GM20000 (cell line): Measurements from ENCODE around the gene RGS3.

Experiments
- DNase-seq: peaks from one replicate; pipeline ENCODE4 v3.0.0; 2012; ENCODE audit warnings: low spot score
- TF ChIP-seq, protein P1 (sequence below): IDR thresholded peaks from 2 replicates; pipeline ENCODE4 v1.5.1; 2012; ENCODE audit warnings: mild to moderate bottlenecking, control low read depth; ENCODE audit errors: extremely low read depth, missing control alignments

Gene RGS3

DNA sequence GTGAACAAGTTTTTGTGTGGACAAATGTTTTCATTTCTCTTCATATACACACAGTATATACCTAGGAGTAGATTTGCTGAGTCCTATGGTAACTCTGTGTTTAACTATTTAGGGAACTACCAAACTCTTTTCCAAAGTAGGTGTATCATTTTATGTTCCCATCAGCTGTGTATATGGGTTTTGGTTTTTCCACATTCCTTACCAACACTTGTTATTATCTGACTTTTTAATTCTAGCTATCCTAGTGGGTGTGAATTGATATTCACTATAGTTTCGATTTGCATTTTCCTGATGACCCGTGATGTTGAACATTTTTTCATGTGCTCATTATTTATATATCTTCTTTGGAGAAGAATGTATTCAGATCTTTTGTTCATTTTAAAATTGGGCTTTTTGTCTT, 3.7 kb downstream of the RGS3 start:
- DNase-seq = no peak
- TF ChIP-seq, protein P1, sequence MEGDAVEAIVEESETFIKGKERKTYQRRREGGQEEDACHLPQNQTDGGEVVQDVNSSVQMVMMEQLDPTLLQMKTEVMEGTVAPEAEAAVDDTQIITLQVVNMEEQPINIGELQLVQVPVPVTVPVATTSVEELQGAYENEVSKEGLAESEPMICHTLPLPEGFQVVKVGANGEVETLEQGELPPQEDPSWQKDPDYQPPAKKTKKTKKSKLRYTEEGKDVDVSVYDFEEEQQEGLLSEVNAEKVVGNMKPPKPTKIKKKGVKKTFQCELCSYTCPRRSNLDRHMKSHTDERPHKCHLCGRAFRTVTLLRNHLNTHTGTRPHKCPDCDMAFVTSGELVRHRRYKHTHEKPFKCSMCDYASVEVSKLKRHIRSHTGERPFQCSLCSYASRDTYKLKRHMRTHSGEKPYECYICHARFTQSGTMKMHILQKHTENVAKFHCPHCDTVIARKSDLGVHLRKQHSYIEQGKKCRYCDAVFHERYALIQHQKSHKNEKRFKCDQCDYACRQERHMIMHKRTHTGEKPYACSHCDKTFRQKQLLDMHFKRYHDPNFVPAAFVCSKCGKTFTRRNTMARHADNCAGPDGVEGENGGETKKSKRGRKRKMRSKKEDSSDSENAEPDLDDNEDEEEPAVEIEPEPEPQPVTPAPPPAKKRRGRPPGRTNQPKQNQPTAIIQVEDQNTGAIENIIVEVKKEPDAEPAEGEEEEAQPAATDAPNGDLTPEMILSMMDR = no peak

- TF ChIP-seq, protein P1 = no peak
- no peak for DNase-seq
Measured at GRCh38 chr9:113468716-113469448, 5.4 kb downstream of the RGS3 start.

- no peak for DNase-seq
- TF ChIP-seq, protein P1 = no peak
Measured at GRCh38 chr9:113471143-113471542, 7.6 kb downstream of the RGS3 start.

GRCh38 chr9:113471566-113471965, 8.0 kb downstream of the RGS3 start:
- no peak for DNase-seq
- TF ChIP-seq, protein P1 = no peak

DNA sequence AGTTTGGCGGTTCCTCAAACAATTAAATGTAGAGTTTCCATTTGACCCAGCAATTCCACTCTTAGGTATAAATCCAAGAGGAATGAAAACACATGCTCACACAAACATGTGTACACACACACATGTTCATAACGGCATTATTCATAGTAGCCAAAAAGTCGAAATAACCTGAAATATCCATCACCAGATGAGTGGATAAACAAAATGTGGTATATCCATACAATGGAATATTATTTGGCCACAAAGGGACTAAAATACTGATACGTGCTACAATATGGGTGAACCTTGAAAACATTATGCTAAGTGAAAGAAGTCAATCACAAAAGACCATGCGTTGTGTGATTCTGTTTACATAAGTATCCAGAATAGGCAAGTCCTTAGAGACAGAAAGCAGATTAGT, 8.7 kb downstream of the RGS3 start:
- TF ChIP-seq, protein P1 = no peak
- DNase-seq = no peak

DNA sequence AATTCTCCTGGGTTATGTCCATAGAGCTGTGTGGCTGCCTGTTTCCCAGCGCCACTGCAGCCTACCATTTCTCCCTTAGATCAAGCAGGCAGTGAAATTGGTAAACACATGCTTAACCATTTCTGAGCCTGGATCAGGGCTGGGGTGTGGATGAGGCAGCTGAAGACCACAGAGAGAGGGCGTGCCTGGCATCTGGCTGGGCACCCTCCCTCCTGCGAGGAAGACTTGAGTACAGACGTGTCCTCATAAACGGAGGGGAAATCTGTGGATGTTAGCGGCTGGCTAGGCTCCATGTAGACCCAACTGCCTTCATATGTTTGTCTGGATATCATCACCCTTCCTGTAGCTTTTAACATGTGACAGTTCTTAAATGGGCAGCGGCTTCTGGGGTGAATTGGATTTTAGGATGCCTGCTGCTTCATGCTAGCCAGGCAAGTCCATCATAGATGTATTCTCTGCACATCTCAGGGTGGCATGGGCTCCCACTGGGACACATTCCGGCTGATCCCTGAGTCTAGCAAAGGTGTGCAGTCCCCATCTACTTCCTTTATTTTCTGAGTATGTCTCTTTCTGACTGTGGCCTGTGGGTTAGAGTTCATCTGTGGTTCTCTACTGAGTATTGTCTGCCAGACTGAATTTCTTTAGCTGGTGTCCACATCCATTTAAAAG, 11.0 kb downstream of the RGS3 start:
- TF ChIP-seq, protein P1 = no peak
- no peak for DNase-seq

GRCh38 chr9:113475031-113475430, 11.5 kb downstream of the RGS3 start:
- no peak for DNase-seq
- TF ChIP-seq, protein P1 = no peak
